Loucy (cell line): Measurements from ENCODE around the gene CNOT3.

ENCODE experiments used
- EZH2phosphoT487 ChIP-seq: fragments of 200-600 bp; IDR thresholded peaks from 2 replicates; pipeline ENCODE4 v1.6.1; 2018; ENCODE audit warnings: antibody characterized with exemption, mild to moderate bottlenecking, moderate library complexity, borderline replicate concordance
- TF ChIP-seq, protein P1 (sequence below): fragments of 200-600 bp; sonication (generic); conservative IDR thresholded peaks from 2 replicates; pipeline ENCODE4 v1.5.1; 2014; ENCODE audit warnings: mild to moderate bottlenecking, antibody characterized with exemption, low read length

DNA sequence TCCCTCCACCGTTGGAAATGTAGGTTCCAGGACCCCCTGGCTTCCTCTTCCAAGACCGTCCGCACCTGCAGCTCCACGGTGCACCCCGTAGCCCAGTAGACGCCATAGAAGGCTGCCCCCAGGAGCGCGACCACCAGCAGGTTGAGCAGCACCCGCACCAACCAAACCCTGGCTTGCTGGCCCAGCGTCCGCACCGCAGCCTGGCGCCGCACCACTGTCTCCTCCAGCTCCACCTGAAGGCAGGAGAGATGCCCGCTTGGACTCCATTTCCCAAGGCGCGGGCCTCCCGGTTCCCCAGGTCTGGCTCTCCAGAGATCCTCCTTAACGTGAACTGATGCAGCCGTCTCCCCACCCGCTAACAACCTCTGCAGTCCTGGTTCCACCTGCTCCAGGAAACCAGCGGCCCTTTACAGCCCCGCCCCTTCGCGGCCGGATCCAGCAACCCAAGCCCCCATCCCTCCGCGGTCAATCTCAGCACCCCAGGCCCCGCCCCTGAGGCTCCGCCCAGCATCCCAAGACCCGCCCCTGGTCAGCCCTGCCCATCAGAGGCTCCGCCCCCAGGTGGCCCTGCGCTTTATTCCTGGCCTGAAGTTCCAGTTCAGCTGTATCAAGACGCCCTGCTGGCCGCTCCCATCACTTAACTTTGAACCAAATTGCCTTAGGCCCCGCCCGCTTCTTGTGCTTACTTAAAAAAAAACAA lies 27.0 kb downstream of the CNOT3 start:
- TF ChIP-seq, protein P1, sequence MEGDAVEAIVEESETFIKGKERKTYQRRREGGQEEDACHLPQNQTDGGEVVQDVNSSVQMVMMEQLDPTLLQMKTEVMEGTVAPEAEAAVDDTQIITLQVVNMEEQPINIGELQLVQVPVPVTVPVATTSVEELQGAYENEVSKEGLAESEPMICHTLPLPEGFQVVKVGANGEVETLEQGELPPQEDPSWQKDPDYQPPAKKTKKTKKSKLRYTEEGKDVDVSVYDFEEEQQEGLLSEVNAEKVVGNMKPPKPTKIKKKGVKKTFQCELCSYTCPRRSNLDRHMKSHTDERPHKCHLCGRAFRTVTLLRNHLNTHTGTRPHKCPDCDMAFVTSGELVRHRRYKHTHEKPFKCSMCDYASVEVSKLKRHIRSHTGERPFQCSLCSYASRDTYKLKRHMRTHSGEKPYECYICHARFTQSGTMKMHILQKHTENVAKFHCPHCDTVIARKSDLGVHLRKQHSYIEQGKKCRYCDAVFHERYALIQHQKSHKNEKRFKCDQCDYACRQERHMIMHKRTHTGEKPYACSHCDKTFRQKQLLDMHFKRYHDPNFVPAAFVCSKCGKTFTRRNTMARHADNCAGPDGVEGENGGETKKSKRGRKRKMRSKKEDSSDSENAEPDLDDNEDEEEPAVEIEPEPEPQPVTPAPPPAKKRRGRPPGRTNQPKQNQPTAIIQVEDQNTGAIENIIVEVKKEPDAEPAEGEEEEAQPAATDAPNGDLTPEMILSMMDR = no peak
- TF ChIP-seq EZH2phosphoT487 = no peak
